ENCODE data around the gene ULK4.

The ULK4 gene

GRCh38 chr3:41489231-41489630, 472.7 kb downstream of the ULK4 start:
- TF ChIP-seq ZFX (IDR thresholded peaks at IDR 0.05), result no peak
- TF ChIP-seq, protein P1, sequence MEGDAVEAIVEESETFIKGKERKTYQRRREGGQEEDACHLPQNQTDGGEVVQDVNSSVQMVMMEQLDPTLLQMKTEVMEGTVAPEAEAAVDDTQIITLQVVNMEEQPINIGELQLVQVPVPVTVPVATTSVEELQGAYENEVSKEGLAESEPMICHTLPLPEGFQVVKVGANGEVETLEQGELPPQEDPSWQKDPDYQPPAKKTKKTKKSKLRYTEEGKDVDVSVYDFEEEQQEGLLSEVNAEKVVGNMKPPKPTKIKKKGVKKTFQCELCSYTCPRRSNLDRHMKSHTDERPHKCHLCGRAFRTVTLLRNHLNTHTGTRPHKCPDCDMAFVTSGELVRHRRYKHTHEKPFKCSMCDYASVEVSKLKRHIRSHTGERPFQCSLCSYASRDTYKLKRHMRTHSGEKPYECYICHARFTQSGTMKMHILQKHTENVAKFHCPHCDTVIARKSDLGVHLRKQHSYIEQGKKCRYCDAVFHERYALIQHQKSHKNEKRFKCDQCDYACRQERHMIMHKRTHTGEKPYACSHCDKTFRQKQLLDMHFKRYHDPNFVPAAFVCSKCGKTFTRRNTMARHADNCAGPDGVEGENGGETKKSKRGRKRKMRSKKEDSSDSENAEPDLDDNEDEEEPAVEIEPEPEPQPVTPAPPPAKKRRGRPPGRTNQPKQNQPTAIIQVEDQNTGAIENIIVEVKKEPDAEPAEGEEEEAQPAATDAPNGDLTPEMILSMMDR (conservative IDR thresholded peaks at IDR 0.05), result no peak
- no peak overlapping the region for H3K27ac ChIP-seq

DNA sequence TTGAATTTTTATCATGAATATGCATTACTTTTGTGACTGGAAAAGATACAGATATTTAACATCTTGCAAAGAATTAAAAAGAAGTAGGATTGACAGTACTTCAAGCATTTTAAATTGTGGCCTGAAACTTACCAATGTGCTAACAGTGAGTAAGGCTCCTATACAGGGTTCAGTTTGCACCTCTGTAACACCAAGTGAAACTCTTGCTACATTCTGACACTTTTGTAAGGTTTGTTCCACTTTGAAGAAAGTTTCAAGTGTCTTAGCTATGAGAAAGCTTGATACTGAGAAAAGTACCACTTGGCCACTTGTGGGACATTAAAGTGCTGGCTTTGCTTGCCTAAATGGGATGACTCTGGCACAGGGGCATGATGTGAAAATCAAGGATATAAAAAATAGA, 473.4 kb downstream of the ULK4 start:
- TF ChIP-seq, protein P1 (conservative IDR thresholded peaks at IDR 0.05), result no peak
- no peak for TF ChIP-seq ZFX (IDR thresholded peaks at IDR 0.05)
- H3K27ac ChIP-seq, result no peak overlapping the region

- no peak for TF ChIP-seq ZFX (IDR thresholded peaks at IDR 0.05)
- TF ChIP-seq, protein P1 (conservative IDR thresholded peaks at IDR 0.05), result no peak
- no peak overlapping the region for H3K27ac ChIP-seq
These were observed 476.4 kb downstream of the ULK4 start for GRCh38 chr3:41485484-41485883.

GRCh38 chr3:41482134-41482533, 479.8 kb downstream of the ULK4 start:
- TF ChIP-seq ZFX (IDR thresholded peaks at IDR 0.05), result no peak
- TF ChIP-seq, protein P1 (conservative IDR thresholded peaks at IDR 0.05), result no peak
- no peak overlapping the region for H3K27ac ChIP-seq

DNA sequence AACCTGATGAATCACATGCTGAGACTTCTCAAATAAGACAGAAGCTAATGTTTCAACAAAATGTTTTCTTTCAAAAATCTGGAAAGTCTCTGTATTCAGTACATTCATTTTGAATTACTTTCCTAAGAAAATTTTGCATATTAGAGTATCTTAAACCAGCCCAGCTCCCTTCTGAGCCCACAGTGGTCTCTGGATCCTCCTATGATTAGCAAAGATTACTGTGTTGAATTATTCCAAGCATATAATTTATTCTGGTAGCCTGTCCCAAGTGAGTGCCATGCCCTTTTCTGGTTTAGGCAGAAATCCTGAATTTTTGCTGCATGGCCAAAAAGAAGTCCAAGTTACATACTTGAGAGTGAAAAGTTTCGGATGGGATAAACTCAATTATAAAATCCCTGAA, 483.6 kb downstream of the ULK4 start:
- no peak overlapping the region for H3K27ac ChIP-seq
- no peak for TF ChIP-seq ZFX (IDR thresholded peaks at IDR 0.05)
- TF ChIP-seq, protein P1 (conservative IDR thresholded peaks at IDR 0.05), result no peak

DNA sequence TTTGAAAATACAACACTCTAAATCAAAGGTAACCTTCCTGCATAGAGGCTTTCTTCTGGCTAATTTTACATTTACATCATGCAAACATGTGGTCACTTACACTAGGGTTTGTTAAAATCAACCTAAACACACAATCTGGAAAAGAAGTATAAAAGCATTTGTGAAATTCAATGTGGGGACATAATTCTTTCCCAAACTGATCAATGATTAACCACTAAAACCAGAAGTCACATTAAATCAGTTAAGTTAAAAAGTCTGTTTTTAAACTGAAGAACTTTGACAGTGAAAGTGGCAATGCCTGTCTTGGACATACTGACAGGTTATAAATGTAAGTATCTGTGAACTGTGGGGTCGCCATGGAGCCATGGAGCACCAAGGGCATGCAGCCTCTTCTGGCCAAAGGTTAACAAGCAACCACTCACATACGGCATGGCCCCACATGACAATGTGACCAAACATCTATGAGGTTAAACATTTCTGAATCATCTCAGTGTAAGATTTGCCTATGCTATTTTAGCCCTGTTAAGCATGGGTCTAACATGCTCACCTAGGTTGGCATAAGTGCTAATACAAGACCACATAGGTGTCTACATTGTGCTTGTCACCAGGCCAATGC, 484.4 kb downstream of the ULK4 start:
- TF ChIP-seq ZFX (IDR thresholded peaks at IDR 0.05), result no peak
- TF ChIP-seq, protein P1 (conservative IDR thresholded peaks at IDR 0.05), result no peak
- H3K27ac ChIP-seq, result no peak overlapping the region

DNA sequence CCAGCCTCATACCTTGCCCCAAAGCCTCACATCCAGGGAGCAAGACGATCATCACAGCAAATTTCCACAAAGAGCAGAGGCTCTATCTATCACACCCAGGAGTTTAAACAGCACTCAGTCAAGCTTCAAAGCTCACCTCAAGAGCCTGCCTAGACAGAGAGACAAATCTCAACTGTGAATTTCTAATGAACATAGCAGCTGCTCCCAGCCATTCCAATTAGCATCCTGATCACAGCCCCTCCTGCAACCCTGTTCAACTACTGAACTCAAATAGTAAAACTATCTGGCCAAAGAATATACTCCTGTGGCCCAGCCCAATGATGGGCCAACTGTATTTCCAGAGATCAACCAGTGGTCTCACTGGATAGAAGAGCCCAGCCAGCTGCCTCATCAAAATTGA, 492.8 kb downstream of the ULK4 start:
- no peak overlapping the region for H3K27ac ChIP-seq
- no peak for TF ChIP-seq ZFX (IDR thresholded peaks at IDR 0.05)
- TF ChIP-seq, protein P1 (conservative IDR thresholded peaks at IDR 0.05), result no peak

Measured in C4-2B (cell line).